ENCODE measurements around the gene RAB40B.

GRCh38 chr17:82710499-82711232 lies 12.2 kb upstream of the RAB40B start:
- TF ChIP-seq CTCF (IDR thresholded peaks at IDR 0.05) = no peak
- no peak for TF ChIP-seq POLR2A (IDR thresholded peaks at IDR 0.05)
